Measurements from ENCODE around the gene HTRA2.

HTRA2 gene

GRCh38 chr2:74497777-74498499, 31.8 kb upstream of the HTRA2 start:
- H3K27ac ChIP-seq (ENCODE audit: low read depth, low read length, poor library complexity, severe bottlenecking): no peak overlapping the region
- no peaks in the 10 kb centered on the region for H4K20me1 ChIP-seq (ENCODE audit: insufficient read depth, low read length)
- H2AFZ ChIP-seq (ENCODE audit: low read length): no peak overlapping the region
- no peak overlapping the region; the same call in 1 of the 2 replicates for H3K9ac ChIP-seq (ENCODE audit: low read length)
- no peaks in the 10 kb centered on the region for H3K79me2 ChIP-seq (ENCODE audit: insufficient read depth, low read length)
- peak overlapping the region; percentile 45 for H3K4me3 ChIP-seq (ENCODE audit: low read depth, low read length, poor library complexity, severe bottlenecking)
- peaks cover 7% of the 10 kb centered on the region for H3K4me1 ChIP-seq (ENCODE audit: insufficient read depth, low read length, severe bottlenecking)
- H3K4me2 ChIP-seq (ENCODE audit: low read length): peak overlapping the region; percentile 60
- peaks cover 11% of the 10 kb centered on the region for H3K36me3 ChIP-seq (ENCODE audit: insufficient read depth, low read length)
- H3K27me3 ChIP-seq (ENCODE audit: insufficient read depth, low read length): peaks cover 22% of the 10 kb centered on the region; the same call in 1 of the 2 replicates
- TF ChIP-seq CTCF (IDR thresholded peaks at IDR 0.05; ENCODE audit: low read length): no peak
- TF ChIP-seq EZH2 (IDR thresholded peaks at IDR 0.05; ENCODE audit: borderline replicate concordance, low read length): no peak
- no peaks in the 10 kb centered on the region for H3K9me3 ChIP-seq (ENCODE audit: low read length)
- H3K9me2 ChIP-seq (ENCODE audit: low read depth, low read length): no peaks in the 10 kb centered on the region
- H3F3A ChIP-seq (ENCODE audit: insufficient read depth, low read length): no peaks in the 10 kb centered on the region

- Histone ChIP-seq H3K27ac (ENCODE audit: low read depth, low read length, poor library complexity, severe bottlenecking) (no peak overlapping the region), H3K4me3 (ENCODE audit: low read depth, low read length, poor library complexity, severe bottlenecking) (peak overlapping the region; percentile 45), H3K36me3 (ENCODE audit: insufficient read depth, low read length) (peaks cover 3% of the 10 kb centered on the region), H2AFZ (ENCODE audit: low read length) (no peak overlapping the region), H3K79me2 (ENCODE audit: insufficient read depth, low read length) (no peaks in the 10 kb centered on the region), H4K20me1 (ENCODE audit: insufficient read depth, low read length) (no peaks in the 10 kb centered on the region), H3K27me3 (ENCODE audit: insufficient read depth, low read length) (peaks cover 25% of the 10 kb centered on the region; the same call in 1 of the 2 replicates), H3K9me2 (ENCODE audit: low read depth, low read length) (no peaks in the 10 kb centered on the region), H3K9me3 (ENCODE audit: low read length) (no peaks in the 10 kb centered on the region), H3K4me1 (ENCODE audit: insufficient read depth, low read length, severe bottlenecking) (peaks cover 15% of the 10 kb centered on the region), H3K4me2 (ENCODE audit: low read length) (peak overlapping the region; percentile 60), H3F3A (ENCODE audit: insufficient read depth, low read length) (no peaks in the 10 kb centered on the region), H3K9ac (ENCODE audit: low read length) (no peak overlapping the region)
- no peak for TF ChIP-seq EZH2 (IDR thresholded peaks at IDR 0.05; ENCODE audit: borderline replicate concordance, low read length)
- no peak for TF ChIP-seq CTCF (IDR thresholded peaks at IDR 0.05; ENCODE audit: low read length)
Measured at GRCh38 chr2:74498500-74499266, 31.1 kb upstream of the HTRA2 start.

- Histone ChIP-seq H3K4me1 (ENCODE audit: insufficient read depth, low read length, severe bottlenecking) (peaks cover 15% of the 10 kb centered on the region), H3K36me3 (ENCODE audit: insufficient read depth, low read length) (no peaks in the 10 kb centered on the region; the same call in 1 of the 2 replicates), H3K27me3 (ENCODE audit: insufficient read depth, low read length) (peaks cover 25% of the 10 kb centered on the region; the same call in 1 of the 2 replicates)
Measured at GRCh38 chr2:74499267-74499939, 30.3 kb upstream of the HTRA2 start, which contains the start of gene LBX2. Gene LBX2 (minus strand): TSS chr2:74499603. CDS start chr2:74499537, 66 bp downstream.

More at GRCh38 chr2:74499267-74499939, 30.3 kb upstream of the HTRA2 start, which contains the start of gene LBX2:
- H3K9me3 ChIP-seq (ENCODE audit: low read length): no peaks in the 10 kb centered on the region
- H2AFZ ChIP-seq (ENCODE audit: low read length): no peak within 1 kb of the TSS
- H3K9me2 ChIP-seq (ENCODE audit: low read depth, low read length): no peaks in the 10 kb centered on the region
- no peak within 1 kb of the TSS for H3K27ac ChIP-seq (ENCODE audit: low read depth, low read length, poor library complexity, severe bottlenecking)
- no peaks in the 10 kb centered on the region for H4K20me1 ChIP-seq (ENCODE audit: insufficient read depth, low read length)
- H3K4me3 ChIP-seq (ENCODE audit: low read depth, low read length, poor library complexity, severe bottlenecking): peak within 1 kb of the TSS; percentile 45
- TF ChIP-seq EZH2 (IDR thresholded peaks at IDR 0.05; ENCODE audit: borderline replicate concordance, low read length) (no peak), CTCF (IDR thresholded peaks at IDR 0.05; ENCODE audit: low read length) (no peak)
- no peaks in the 10 kb centered on the region for H3K79me2 ChIP-seq (ENCODE audit: insufficient read depth, low read length)
- peak within 1 kb of the TSS; percentile 60; the same call in 1 of the 2 replicates for H3K4me2 ChIP-seq (ENCODE audit: low read length)
- H3F3A ChIP-seq (ENCODE audit: insufficient read depth, low read length): no peaks in the 10 kb centered on the region
- H3K9ac ChIP-seq (ENCODE audit: low read length): no peak within 1 kb of the TSS

Measured in OCI-LY1 (cell line).